B cell (primary cell): ENCODE data around the gene AKR1B1. TPM values are rescaled to one million over a fixed set of nuclear protein-coding genes. Genes with fewer than 3 reads are reported as not detected.

Experiments used
- ATAC-seq: fragments of 200-7000 bp; cut with Tn5 transposase; one replicate; pipeline ENCODE4 v1.10.0; 2021; ENCODE audit warnings: low read depth, mild to moderate bottlenecking, moderate number of reproducible peaks, moderate library complexity
- CTCF ChIA-PET: fragments of 350-600 bp; sonication (Branson Sonifier 250); formaldehyde crosslinking; loops from one replicate; lab custom pipeline; 2021; ENCODE audit warnings: antibody characterized with exemption, inconsistent platforms; lab: Charles Lee
- POLR2A ChIA-PET: fragments of 350-600 bp; sonication (Branson Sonifier 250); formaldehyde crosslinking; loops from one replicate; lab custom pipeline; 2021; ENCODE audit warnings: antibody characterized with exemption; lab: Charles Lee
- DNase-seq: peaks from one replicate; pipeline ENCODE4 v3.0.0; 2013
- H2AFZ ChIP-seq: 2 replicates; pipeline ENCODE4 v1.6.1; 2012; ENCODE audit warnings: mild to moderate bottlenecking, low read depth, low read length; ENCODE audit not compliant: insufficient read depth, poor library complexity, severe bottlenecking
- H3K27ac ChIP-seq, 2 donors: 1 replicate in 1 of 2; 2 replicates in 1 of 2; pipeline ENCODE4 v1.5.1; 2012 to 2013; ENCODE audit warnings: low read length in 2 of 2, mild to moderate bottlenecking in 2 of 2, moderate library complexity in 1 of 2
- H3K27me3 ChIP-seq, 4 experiments: fragments of 200-600 bp in 1 of 4; sonication (generic) in 1 of 4; replicated peaks in 1 of 4; 1 replicate in 2 of 4; 2 replicates in 2 of 4; pipeline versions ENCODE4 v1.6.1 to v1.7.0; 2013 to 2016; ENCODE audit warnings: low read length in 3 of 4, mild to moderate bottlenecking in 2 of 4, mixed read lengths in 1 of 4, moderate library complexity in 1 of 4; ENCODE audit not compliant: insufficient read depth in 4 of 4, control insufficient read depth in 3 of 4; ENCODE audit errors: control extremely low read depth in 1 of 4
- H3K36me3 ChIP-seq, 2 experiments: replicated peaks in 1 of 2; 1 replicate in 1 of 2; 2 replicates in 1 of 2; pipeline versions ENCODE4 v1.6.1 to v1.7.1; 2013; ENCODE audit warnings: low read length in 1 of 2; ENCODE audit not compliant: insufficient read depth in 2 of 2, control insufficient read depth in 1 of 2; ENCODE audit errors: control extremely low read depth in 1 of 2, extremely low read depth in 1 of 2
- H3K4me1 ChIP-seq, 2 donors: fragments of 200-600 bp in 1 of 2; sonication (generic) in 1 of 2; 1 replicate in 1 of 2; 2 replicates in 1 of 2; pipeline versions ENCODE4 v1.5.1 to v1.6.1; 2013 to 2017; ENCODE audit warnings: low read length in 2 of 2; ENCODE audit not compliant: control insufficient read depth in 2 of 2, insufficient read depth in 2 of 2
- H3K4me2 ChIP-seq: replicated peaks from 2 replicates; pipeline ENCODE3; 2012; ENCODE audit warnings: mild to moderate bottlenecking, low read depth, low read length; ENCODE audit not compliant: poor library complexity, severe bottlenecking
- H3K4me3 ChIP-seq, 5 experiments: fragments of 200-600 bp in 1 of 5; sonication (generic) in 1 of 5; 1 replicate in 3 of 5; 2 replicates in 2 of 5; pipeline versions ENCODE4 v1.5.1 to v1.7.0; 2011 to 2016; ENCODE audit warnings: low read length in 4 of 5, mild to moderate bottlenecking in 4 of 5, low read depth in 2 of 5, control low read depth in 1 of 5, moderate library complexity in 1 of 5; ENCODE audit not compliant: insufficient read depth in 1 of 5; ENCODE audit errors: control extremely low read depth in 1 of 5, extremely low read depth in 1 of 5
- H3K79me2 ChIP-seq: fragments of 200-600 bp; sonication (generic); one replicate; pipeline ENCODE4 v1.6.0; 2016; ENCODE audit warnings: low read length; ENCODE audit not compliant: control insufficient read depth, insufficient read depth
- H3K9ac ChIP-seq: fragments of 200-600 bp; sonication (generic); 2 replicates; pipeline ENCODE4 v1.6.1; 2017; ENCODE audit warnings: mild to moderate bottlenecking, low read length, moderate library complexity
- H3K9me3 ChIP-seq, 3 donors: one replicate each; pipeline versions ENCODE4 v1.6.1 to v1.7.1; 2013; ENCODE audit warnings: low read length in 2 of 3; ENCODE audit not compliant: control insufficient read depth in 2 of 3, insufficient read depth in 1 of 3; ENCODE audit errors: control extremely low read depth in 1 of 3
- H4K20me1 ChIP-seq: 2 replicates; pipeline ENCODE4 v1.6.0; 2012; ENCODE audit warnings: mild to moderate bottlenecking, low read length; ENCODE audit not compliant: insufficient read depth, control insufficient read depth, poor library complexity, severe bottlenecking
- H3K27ac Mint-ChIP-seq: one replicate; pipeline ENCODE4 v1.8.0; 2021; ENCODE audit warnings: mixed read lengths
- H3K27me3 Mint-ChIP-seq: one replicate; pipeline ENCODE4 v1.8.0; 2021; ENCODE audit warnings: mixed read lengths
- H3K4me1 Mint-ChIP-seq: one replicate; pipeline ENCODE4 v1.8.0; 2021; ENCODE audit warnings: mixed read lengths
- H3K4me3 Mint-ChIP-seq: one replicate; pipeline ENCODE4 v1.8.0; 2021; ENCODE audit warnings: mixed read lengths
- H3K9me3 Mint-ChIP-seq: one replicate; pipeline ENCODE4 v1.8.0; 2022; ENCODE audit warnings: mixed read lengths; ENCODE audit not compliant: insufficient read depth
- CTCF ChIP-seq: fragments of 200-600 bp; IDR thresholded peaks from one replicate; pipeline ENCODE4 v1.8.0; 2022; ENCODE audit warnings: antibody characterized with exemption, mild to moderate bottlenecking
- EZH2 ChIP-seq: IDR thresholded peaks from 2 replicates; pipeline ENCODE4 v1.6.1; 2012; ENCODE audit warnings: borderline replicate concordance, low read depth, mild to moderate bottlenecking, moderate library complexity, low read length; ENCODE audit not compliant: insufficient read depth, poor library complexity, severe bottlenecking
- WGBS: methylation state at CpG from one replicate; pipeline ENCODE4 v1.1.5; 2013; ENCODE audit warnings: missing lambda C conversion rate; ENCODE audit not compliant: insufficient coverage; 5-methylcytosine and 5-hydroxymethylcytosine counted together
- intact Hi-C: fragments of 100-400 bp; cut with micrococcal nuclease; formaldehyde crosslinking; loops from one replicate; pipeline ENCODE4 v1.10.0; 2022
- polyA plus RNA-seq: library from polyadenylated mRNA; depleted of rRNA; stranded (reverse); fragments of >200 nt; gene quantifications from 2 replicates; pipeline ENCODE4 v1.2.3, GENCODE V29; 2012
- total RNA-seq, 2 donors: library from RNA; stranded (reverse); fragments of 120-200 nt in 1 of 2; gene quantifications; 1 replicate in 1 of 2; 2 replicates in 1 of 2; pipeline versions ENCODE4 v1.2.3 to v1.2.4, GENCODE V29; 2013 to 2022

AKR1B1 gene
- total and polyA plus RNA-seq, 2 donors (not counting 1 experiment from before 2014, with no cell fraction given): 82.9 to 89.6 TPM

GRCh38 chr7:134485203-134485602 is 26.3 kb upstream of the AKR1B1 start:
- TF ChIP-seq CTCF (no peak), EZH2 (no peak)
- H3K9ac ChIP-seq: no peak overlapping the region
- peaks cover 29% of the 10 kb centered on the region for H3K27me3 Mint-ChIP-seq
- ATAC-seq: no peak
- H3K27me3 ChIP-seq: peaks cover 0 to 8% (median 1%) of the 10 kb centered on the region in 4 experiments
- H3K27ac ChIP-seq: no peak overlapping the region
- H3K36me3 ChIP-seq: no peaks in the 10 kb centered on the region
- no peak for DNase-seq
- intact Hi-C loops: no loop called here
- H3K4me1 Mint-ChIP-seq: no peaks in the 10 kb centered on the region
- H3K9me3 Mint-ChIP-seq: no peaks in the 10 kb centered on the region
- no peaks in the 10 kb centered on the region for H3K79me2 ChIP-seq
- H2AFZ ChIP-seq: no peak overlapping the region
- CTCF ChIA-PET: no interaction called here
- H3K4me3 ChIP-seq: no peak overlapping the region
- no peak overlapping the region for H3K4me2 ChIP-seq
- POLR2A ChIA-PET: no interaction called here
- no peak overlapping the region for H3K27ac Mint-ChIP-seq
- no peaks in the 10 kb centered on the region for H3K4me1 ChIP-seq
- 94% methylated on average over 4 of the region's 6 CpGs for WGBS
- no peaks in the 10 kb centered on the region for H4K20me1 ChIP-seq
- peaks cover 0 to 10% (median 0%) of the 10 kb centered on the region in 3 donors for H3K9me3 ChIP-seq
- no peak overlapping the region for H3K4me3 Mint-ChIP-seq

GRCh38 chr7:134483296-134483695 is 24.4 kb upstream of the AKR1B1 start:
- no peak for TF ChIP-seq EZH2
- TF ChIP-seq CTCF: no peak
- Mint-ChIP-seq H3K27ac (no peak overlapping the region), H3K9me3 (no peaks in the 10 kb centered on the region), H3K4me1 (no peaks in the 10 kb centered on the region), H3K27me3 (peaks cover 22% of the 10 kb centered on the region), H3K4me3 (no peak overlapping the region)
- peaks cover 0 to 10% (median 0%) of the 10 kb centered on the region in 3 donors for H3K9me3 ChIP-seq
- ATAC-seq: no peak
- ChIA-PET POLR2A (no interaction called here), CTCF (no interaction called here)
- H2AFZ ChIP-seq: no peak overlapping the region
- no peaks in the 10 kb centered on the region for H3K79me2 ChIP-seq
- WGBS: 100% methylated on average over 1 of the region's 2 CpGs
- no peak for DNase-seq
- H3K4me2 ChIP-seq: no peak overlapping the region
- no peak overlapping the region for H3K27ac ChIP-seq
- no peak overlapping the region for H3K4me3 ChIP-seq
- intact Hi-C loops: no loop called here
- H3K4me1 ChIP-seq: no peaks in the 10 kb centered on the region
- H3K27me3 ChIP-seq: peaks cover 0 to 8% (median 0%) of the 10 kb centered on the region in 4 experiments
- H3K9ac ChIP-seq: no peak overlapping the region
- H3K36me3 ChIP-seq: no peaks in the 10 kb centered on the region
- no peaks in the 10 kb centered on the region for H4K20me1 ChIP-seq
